Measurements from ENCODE around the gene UPK1B.

DNA sequence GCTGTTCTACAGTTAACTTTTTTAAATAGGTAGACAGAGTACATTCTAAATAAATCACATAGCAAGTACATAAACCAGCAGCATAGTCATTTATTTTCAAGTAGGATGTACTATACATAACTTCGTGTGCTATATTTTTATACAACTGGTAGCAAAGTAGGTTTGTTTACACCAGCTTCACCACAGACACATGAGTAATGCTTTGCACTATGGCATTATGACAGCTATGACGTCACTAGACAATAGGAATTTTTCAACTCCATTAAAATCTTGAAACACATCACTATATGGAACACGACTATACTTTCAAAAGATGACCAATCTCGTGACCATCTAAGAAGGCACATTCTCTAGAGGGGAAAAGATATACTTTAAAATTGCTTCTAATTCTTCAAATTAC lies 23.9 kb upstream of the UPK1B start:
- TF ChIP-seq, protein P1, sequence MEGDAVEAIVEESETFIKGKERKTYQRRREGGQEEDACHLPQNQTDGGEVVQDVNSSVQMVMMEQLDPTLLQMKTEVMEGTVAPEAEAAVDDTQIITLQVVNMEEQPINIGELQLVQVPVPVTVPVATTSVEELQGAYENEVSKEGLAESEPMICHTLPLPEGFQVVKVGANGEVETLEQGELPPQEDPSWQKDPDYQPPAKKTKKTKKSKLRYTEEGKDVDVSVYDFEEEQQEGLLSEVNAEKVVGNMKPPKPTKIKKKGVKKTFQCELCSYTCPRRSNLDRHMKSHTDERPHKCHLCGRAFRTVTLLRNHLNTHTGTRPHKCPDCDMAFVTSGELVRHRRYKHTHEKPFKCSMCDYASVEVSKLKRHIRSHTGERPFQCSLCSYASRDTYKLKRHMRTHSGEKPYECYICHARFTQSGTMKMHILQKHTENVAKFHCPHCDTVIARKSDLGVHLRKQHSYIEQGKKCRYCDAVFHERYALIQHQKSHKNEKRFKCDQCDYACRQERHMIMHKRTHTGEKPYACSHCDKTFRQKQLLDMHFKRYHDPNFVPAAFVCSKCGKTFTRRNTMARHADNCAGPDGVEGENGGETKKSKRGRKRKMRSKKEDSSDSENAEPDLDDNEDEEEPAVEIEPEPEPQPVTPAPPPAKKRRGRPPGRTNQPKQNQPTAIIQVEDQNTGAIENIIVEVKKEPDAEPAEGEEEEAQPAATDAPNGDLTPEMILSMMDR (IDR thresholded peaks at IDR 0.05; ENCODE audit: low read depth, low read length) = no peak
- no peak for TF ChIP-seq EZH2phosphoT487 (IDR thresholded peaks at IDR 0.05; ENCODE audit: low read depth)

Measured in OCI-LY3 (cell line).